Esophagus muscularis mucosa (tissue), 4 donors: ENCODE results near the gene RNU1-3.

ENCODE experiments used
- EP300 ChIP-seq: sonication (generic); formaldehyde crosslinking; IDR thresholded peaks from one replicate; pipeline ENCODE4 v1.6.1; 2017; ENCODE audit warnings: antibody characterized with exemption
- POLR2A ChIP-seq: fragments of 450-650 bp; IDR thresholded peaks from one replicate; pipeline ENCODE4 v1.6.1; 2017; ENCODE audit warnings: antibody characterized with exemption, moderate library complexity, mild to moderate bottlenecking, low read depth
- POLR2AphosphoS5 ChIP-seq, 2 donors: sonication (generic); formaldehyde crosslinking; IDR thresholded peaks; one replicate each; pipeline ENCODE4 v1.6.1; 2017; ENCODE audit warnings: antibody characterized with exemption in 2 of 2
- TF ChIP-seq, protein P1 (sequence below), 3 experiments: fragments of 200-600 bp in 2 of 3; fragments of 450-650 bp in 1 of 3; sonication (generic) in 2 of 3; IDR thresholded peaks; one replicate each; pipeline ENCODE4 v1.5.1; 2017 to 2019; ENCODE audit warnings: antibody characterized with exemption in 3 of 3, mild to moderate bottlenecking in 2 of 3, moderate library complexity in 1 of 3

DNA sequence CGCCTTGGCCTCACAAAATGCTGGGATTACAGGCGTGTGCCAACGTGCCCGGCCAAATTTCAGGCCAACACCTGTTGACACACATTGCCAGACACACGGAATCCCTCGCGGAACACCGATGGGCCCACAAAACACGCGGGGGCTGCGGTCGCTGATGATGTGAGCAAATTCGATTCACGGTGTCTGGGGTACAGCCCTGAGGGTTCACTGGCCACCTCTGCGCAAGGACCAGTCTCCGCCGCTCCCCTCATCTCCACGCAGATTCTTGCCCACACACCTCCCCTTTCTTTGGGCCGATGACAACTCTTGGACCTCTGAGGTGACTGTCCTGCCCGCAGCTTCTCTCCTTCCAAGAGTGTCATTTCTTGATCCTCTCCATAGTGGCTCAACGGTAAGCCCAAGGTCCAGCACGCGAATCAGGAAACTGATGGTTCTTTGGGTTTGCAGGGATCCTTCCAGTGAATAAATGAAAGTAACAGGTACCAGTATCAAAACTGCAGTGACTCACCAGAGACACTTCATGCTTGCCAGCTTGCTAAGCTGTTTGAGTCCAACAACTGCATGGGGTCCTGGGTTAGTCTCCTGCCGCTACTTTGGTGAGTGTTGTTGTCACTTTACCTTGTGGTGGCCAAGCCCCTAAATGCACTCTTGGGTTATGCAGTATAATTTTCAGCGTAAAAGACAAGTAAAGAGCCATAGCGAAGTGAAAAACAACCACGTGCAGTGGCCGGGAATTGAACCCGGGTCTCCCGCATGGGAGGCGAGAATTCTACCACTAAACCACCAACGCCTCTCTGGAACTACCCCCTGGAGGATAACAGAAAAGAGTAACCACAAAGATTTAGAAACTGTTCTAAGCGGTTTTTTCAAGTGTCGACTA lies 11.0 kb upstream of the RNU1-3 start:
- TF ChIP-seq, protein P1, sequence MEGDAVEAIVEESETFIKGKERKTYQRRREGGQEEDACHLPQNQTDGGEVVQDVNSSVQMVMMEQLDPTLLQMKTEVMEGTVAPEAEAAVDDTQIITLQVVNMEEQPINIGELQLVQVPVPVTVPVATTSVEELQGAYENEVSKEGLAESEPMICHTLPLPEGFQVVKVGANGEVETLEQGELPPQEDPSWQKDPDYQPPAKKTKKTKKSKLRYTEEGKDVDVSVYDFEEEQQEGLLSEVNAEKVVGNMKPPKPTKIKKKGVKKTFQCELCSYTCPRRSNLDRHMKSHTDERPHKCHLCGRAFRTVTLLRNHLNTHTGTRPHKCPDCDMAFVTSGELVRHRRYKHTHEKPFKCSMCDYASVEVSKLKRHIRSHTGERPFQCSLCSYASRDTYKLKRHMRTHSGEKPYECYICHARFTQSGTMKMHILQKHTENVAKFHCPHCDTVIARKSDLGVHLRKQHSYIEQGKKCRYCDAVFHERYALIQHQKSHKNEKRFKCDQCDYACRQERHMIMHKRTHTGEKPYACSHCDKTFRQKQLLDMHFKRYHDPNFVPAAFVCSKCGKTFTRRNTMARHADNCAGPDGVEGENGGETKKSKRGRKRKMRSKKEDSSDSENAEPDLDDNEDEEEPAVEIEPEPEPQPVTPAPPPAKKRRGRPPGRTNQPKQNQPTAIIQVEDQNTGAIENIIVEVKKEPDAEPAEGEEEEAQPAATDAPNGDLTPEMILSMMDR (IDR thresholded peaks at IDR 0.05), result no peak
- no peak for TF ChIP-seq POLR2A
- TF ChIP-seq POLR2AphosphoS5 (IDR thresholded peaks at IDR 0.05), result no peak
- no peak for TF ChIP-seq EP300
